SW 1271 (cell line): Measurements from ENCODE around the gene MSI2.
A peak's percentile ranks its signal among the peaks of the same experiment; 100 is the strongest.

ENCODE experiments used
- DNase-seq, 2 experiments: peaks; one replicate each; lab custom pipeline; 2025; lab: John Stamatoyannopoulos, UW

Gene MSI2

GRCh38 chr17:57636985-57637665 lies 380.8 kb downstream of the MSI2 start:
- DNase-seq = no peak

GRCh38 chr17:57637666-57638010 lies 381.3 kb downstream of the MSI2 start:
- no peak for DNase-seq

- DNase-seq = no peak
These were observed 382.0 kb downstream of the MSI2 start for GRCh38 chr17:57638284-57638683.

DNA sequence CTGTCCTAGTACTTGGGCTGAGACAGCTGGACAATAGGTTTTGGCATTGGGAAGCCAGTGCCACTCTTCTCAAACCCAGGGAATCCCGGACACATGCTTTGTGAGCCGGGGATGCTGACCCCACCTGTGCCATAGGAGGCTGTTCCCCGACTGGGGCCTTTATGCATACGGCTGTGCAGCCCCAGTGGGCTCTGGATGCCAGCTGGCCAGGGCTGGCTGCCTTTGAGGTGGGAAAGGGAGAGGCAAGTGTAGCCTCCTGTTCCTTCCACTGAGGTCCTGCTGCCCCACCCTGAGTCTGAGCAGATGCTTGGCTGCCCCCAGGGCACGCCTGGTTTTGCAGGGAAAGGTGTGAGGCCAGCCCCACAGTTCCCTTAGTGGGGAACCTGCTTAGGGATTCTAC lies 383.1 kb downstream of the MSI2 start:
- DNase-seq = no peak

- no peak for DNase-seq
These were observed 383.8 kb downstream of the MSI2 start for GRCh38 chr17:57640079-57640478.

DNA sequence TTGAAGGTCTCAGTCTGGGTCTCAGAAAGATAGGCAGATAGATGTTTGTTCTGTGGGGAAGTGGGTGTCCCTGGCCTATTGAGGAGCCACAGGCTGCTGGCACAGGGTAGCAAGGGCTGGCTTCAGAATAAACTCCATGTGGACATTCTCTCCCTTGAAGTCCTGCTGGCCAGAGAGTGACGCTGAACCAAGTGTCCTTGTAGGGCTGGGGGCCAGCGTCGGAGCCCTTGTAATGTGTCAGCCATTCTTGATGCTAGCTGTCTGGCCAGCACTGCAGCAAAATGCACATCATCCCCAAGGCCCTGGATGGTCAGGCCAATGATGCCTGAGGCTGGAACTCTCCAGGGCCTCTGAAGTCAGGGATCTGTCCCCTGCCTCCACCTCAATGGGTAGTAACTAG lies 385.4 kb downstream of the MSI2 start:
- no peak for DNase-seq

DNA sequence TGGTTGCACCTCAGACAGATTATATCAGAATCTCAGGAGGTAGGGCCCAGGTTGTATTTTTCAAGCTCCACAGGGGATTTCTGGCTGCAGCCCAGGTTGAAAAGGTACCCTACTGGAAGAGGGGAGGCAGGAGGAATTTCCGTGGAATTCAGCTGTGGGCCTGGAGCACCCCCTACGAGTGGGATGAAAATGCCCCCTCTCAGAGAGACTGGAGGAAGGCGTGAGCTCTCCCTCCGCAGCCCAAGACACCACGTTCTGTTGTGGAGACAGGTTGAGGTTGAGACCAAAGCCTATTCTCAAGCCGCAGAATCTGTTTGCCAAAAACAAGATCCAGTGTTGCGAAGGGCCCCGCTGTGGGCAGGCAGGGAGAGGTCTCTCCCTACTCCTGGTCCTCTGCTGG lies 386.7 kb downstream of the MSI2 start:
- no peak for DNase-seq

- DNase-seq = no peak
These were observed 388.0 kb downstream of the MSI2 start for GRCh38 chr17:57644326-57644725.

DNA sequence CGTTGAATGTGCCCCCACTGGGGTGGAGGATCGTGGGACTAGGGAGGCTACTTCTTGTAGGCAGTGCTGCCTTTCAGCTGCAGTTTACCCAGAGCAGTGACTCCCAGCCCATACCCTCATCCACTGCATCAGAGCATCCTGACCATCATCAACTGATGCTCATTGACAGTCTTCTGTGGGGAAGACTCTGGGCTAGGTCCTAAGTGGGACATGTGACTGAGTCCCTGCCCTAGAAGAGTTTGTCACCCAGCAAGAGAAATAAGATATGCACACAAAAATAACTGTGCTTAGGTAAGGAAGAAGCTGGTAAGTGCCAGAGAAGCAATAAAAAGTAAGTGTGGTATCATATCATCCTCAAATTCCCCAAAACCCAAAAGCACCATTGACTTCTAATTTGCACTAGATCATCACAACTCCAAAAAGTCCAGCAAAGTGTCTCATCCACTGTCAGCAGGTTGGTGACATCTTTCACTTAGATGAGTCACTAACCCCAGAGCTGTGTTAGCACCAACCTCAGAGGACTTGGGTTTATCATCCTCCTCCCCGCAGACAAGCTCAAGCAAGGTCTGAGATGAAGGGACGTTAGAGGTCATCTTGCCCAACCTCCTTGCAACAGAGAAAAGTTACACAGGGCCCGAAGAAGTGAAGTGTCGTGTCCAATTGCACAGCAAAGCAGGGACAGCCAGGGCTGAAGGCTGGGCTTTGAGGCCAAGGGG lies 389.8 kb downstream of the MSI2 start:
- DNase-seq = no peak

GRCh38 chr17:57648720-57649119 lies 392.4 kb downstream of the MSI2 start:
- DNase-seq = no peak

- no peak for DNase-seq
These were observed 392.9 kb downstream of the MSI2 start for GRCh38 chr17:57649191-57649590.

- DNase-seq = no peak
These were observed 393.6 kb downstream of the MSI2 start for GRCh38 chr17:57649731-57650484.

GRCh38 chr17:57650548-57650947 lies 394.2 kb downstream of the MSI2 start:
- DNase-seq = no peak

DNA sequence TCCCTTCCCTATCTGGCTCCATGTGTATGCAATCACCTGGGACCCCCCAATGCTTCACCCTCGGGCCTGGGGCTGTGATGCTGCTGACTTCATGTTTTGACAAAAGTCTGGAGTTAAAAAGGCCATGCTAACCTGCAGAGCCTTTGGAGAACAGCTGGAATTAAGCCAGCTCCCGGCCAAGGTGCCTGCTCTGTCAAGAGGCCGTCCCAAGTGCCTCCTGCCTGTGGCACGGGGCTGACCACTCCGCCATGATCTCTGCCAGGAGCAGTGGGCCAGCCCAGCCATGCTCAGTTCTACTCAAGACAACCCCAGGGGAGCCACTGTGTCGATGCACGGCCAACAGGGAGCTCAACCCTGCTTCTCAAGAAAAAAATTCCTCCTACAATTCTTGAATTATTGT lies 395.1 kb downstream of the MSI2 start:
- no peak for DNase-seq

DNA sequence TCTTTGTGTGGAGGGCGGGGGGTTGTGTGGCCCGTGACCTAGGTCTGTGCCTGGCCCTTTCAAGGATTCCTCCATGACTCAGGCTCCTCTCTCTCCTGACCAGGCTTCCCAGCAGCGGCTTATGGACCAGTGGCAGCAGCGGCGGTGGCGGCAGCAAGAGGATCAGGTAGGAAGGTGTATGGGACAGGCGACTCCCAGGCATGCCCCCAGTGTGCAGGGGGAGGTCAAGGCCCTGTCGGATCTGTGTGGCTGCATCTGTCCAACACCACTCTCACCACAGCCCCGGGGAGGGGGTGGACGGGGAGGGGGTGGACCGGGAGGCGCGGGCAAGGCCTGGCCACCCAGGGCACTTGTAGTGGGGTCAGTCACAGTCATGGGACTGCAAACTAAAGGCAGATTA lies 395.7 kb downstream of the MSI2 start:
- no peak for DNase-seq

GRCh38 chr17:57652811-57653210 lies 396.5 kb downstream of the MSI2 start:
- no peak for DNase-seq

DNA sequence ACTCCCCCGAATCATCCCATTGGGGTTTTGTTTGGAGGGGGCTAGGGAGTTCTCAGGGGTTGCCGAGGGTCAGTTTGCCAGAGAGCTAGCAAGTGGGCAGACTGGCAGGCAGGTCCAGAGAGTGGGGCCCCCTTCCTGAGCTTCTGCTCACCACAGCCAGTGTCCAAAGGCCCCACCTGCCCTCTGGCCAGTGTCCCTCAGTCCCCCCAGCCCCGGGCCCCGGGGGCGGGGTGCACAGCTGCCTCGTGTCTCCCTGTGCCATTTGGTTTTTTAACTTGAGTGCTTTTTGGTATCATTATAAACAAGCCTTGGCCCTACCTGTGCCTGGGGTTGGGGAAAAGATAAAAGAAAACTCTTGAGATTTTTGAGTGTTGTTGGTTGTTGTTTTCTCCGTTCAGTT lies 397.0 kb downstream of the MSI2 start:
- no peak for DNase-seq

GRCh38 chr17:57654040-57654775 lies 397.9 kb downstream of the MSI2 start:
- DNase-seq = no peak

GRCh38 chr17:57655553-57655952 lies 399.2 kb downstream of the MSI2 start:
- no peak for DNase-seq

- DNase-seq = no peak
These were observed 400.9 kb downstream of the MSI2 start for GRCh38 chr17:57657211-57657610.

DNA sequence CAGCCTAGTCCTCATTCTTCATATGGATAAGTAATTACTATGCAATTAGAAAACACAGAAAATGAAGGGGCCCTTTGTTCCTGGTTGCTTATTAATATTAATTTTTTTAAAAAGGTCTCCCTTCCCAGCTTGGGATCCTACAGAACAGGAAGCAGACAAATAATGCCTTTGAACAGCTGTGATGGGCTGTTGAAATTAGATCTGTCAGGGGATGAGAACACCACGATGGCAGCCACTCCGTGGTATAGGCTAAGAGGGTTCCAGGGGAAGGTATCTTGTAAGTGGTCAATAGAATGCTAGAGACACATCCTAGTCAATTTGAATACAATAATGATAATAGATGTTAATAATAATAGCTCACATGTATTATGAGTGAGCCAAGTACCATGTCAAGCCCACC lies 405.7 kb downstream of the MSI2 start:
- DNase-seq = no peak

DNA sequence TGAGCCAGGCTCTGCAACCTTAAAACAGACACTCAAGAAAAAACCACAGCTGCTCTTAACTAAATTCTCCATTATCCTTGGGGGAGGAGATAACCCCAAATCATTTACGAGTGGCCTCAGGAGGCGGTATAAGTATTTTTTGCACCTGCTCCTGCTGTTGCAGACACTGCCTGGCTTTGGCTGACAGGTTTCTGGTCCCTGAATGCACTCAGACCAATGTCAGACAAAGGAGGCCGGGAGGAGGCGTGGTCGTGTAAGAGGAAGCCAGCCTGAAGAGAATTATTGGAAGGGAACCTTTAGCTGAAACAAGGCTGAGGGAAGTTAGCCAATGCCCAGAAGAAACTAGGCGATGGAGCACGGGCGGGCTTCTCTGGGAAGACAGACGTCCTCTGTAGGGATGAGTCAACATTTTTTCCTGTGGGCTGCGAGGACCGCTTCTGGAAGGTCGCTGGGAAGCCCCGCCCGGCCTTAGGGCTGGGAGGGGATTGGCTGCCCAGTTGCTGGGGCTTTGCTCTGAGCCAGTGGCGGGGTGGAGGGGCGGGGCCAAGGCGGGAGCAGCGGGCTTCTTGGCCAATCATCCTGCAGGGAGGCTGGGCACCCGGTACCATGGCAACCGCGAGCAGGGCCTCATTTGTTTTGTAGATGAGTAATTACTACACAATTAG lies 406.5 kb downstream of the MSI2 start:
- peak in 1 of 2 experiments; percentile 4 for DNase-seq
